SK-N-SH (cell line): ENCODE data around the gene AXIN1. TPM values are rescaled to one million over a fixed set of nuclear protein-coding genes. Genes with fewer than 3 reads are reported as not detected.
A peak's percentile ranks its signal among the peaks of the same experiment; 100 is the strongest.

Source experiments
- CTCF ChIA-PET: fragments of 300-600, 350-600 bp; formaldehyde crosslinking; extraction: SDS; loops from one replicate; lab custom pipeline; 2021; lab: Yijun Ruan, JAX
- POLR2A ChIA-PET: fragments of 350-600 bp; sonication (Branson Sonifier 250); formaldehyde crosslinking; extraction: SDS; loops from one replicate; lab custom pipeline; 2020; ENCODE audit warnings: antibody characterized with exemption, inconsistent platforms; lab: Yijun Ruan, JAX
- DNase-seq: peaks from one replicate; pipeline ENCODE4 v3.0.0; 2012
- H2AFZ ChIP-seq: fragments of 200-600 bp; sonication (generic); 2 replicates; pipeline ENCODE4 v1.8.1; 2016; ENCODE audit warnings: antibody characterized with exemption, mild to moderate bottlenecking, low read depth
- H3F3A ChIP-seq: fragments of 200-600 bp; sonication (generic); replicated peaks from 2 replicates; pipeline ENCODE3; 2016; ENCODE audit warnings: antibody characterized with exemption, mild to moderate bottlenecking; ENCODE audit not compliant: insufficient read depth
- H3K27ac ChIP-seq, 2 experiments: fragments of 200-500 bp in 1 of 2; fragments of 200-600 bp in 1 of 2; sonication (Bioruptor generic) in 1 of 2; sonication (generic), shearing (Covaris generic) in 1 of 2; 2 replicates each; pipeline versions ENCODE4 v1.5.1 to v1.6.1; 2014 to 2016; ENCODE audit warnings: low read depth in 2 of 2, inconsistent platforms in 1 of 2, low read length in 1 of 2, mild to moderate bottlenecking in 1 of 2, mixed read lengths in 1 of 2
- H3K27me3 ChIP-seq: fragments of 200-600 bp; sonication (generic), shearing (Covaris generic); 2 replicates; pipeline ENCODE4 v1.6.1; 2016; ENCODE audit warnings: mixed run types; ENCODE audit not compliant: insufficient read depth
- H3K36me3 ChIP-seq, 2 experiments: fragments of 200-500 bp in 1 of 2; fragments of 200-600 bp in 1 of 2; sonication (Bioruptor generic) in 1 of 2; sonication (generic) in 1 of 2; replicated peaks in 1 of 2; 2 replicates each; pipeline versions ENCODE3 to v1.5.1; 2014 to 2016; ENCODE audit warnings: low read length in 1 of 2, mild to moderate bottlenecking in 1 of 2; ENCODE audit not compliant: insufficient read depth in 2 of 2, control insufficient read depth in 1 of 2
- H3K4me1 ChIP-seq, 2 experiments: fragments of 200-500 bp in 1 of 2; fragments of 200-600 bp in 1 of 2; sonication (Bioruptor generic) in 1 of 2; sonication (generic), shearing (Covaris generic) in 1 of 2; 2 replicates each; pipeline versions ENCODE4 v1.5.1 to v1.6.1; 2014 to 2016; ENCODE audit warnings: low read depth in 1 of 2, low read length in 1 of 2, mixed run types in 1 of 2; ENCODE audit not compliant: insufficient read depth in 2 of 2, control insufficient read depth in 1 of 2
- H3K4me2 ChIP-seq: fragments of 200-600 bp; sonication (generic), shearing (Covaris generic); 2 replicates; pipeline ENCODE4 v1.6.1; 2017; ENCODE audit warnings: mixed run types
- H3K4me3 ChIP-seq, 2 experiments: fragments of 200-500 bp in 1 of 2; fragments of 200-600 bp in 1 of 2; sonication (Bioruptor generic) in 1 of 2; sonication (generic), shearing (Covaris generic) in 1 of 2; 2 replicates each; pipeline versions ENCODE4 v1.5.1 to v1.8.1; 2014 to 2016; ENCODE audit warnings: low read depth in 2 of 2, inconsistent platforms in 1 of 2, low read length in 1 of 2, mild to moderate bottlenecking in 1 of 2, mixed read lengths in 1 of 2, moderate library complexity in 1 of 2
- H3K79me2 ChIP-seq: fragments of 200-600 bp; sonication (generic); 2 replicates; pipeline ENCODE4 v1.8.1; 2017; ENCODE audit warnings: mild to moderate bottlenecking; ENCODE audit not compliant: insufficient read depth
- H3K9ac ChIP-seq: fragments of 200-600 bp; sonication (generic); 2 replicates; pipeline ENCODE4 v1.6.1; 2017; ENCODE audit warnings: mixed run types
- H3K9me2 ChIP-seq: fragments of 200-600 bp; sonication (generic); 2 replicates; pipeline ENCODE4 v1.6.1; 2017; ENCODE audit warnings: mixed run types
- H3K9me3 ChIP-seq: fragments of 200-600 bp; sonication (generic); 2 replicates; pipeline ENCODE4 v1.6.1; 2017; ENCODE audit warnings: mixed run types, mild to moderate bottlenecking, moderate library complexity
- H4K20me1 ChIP-seq: fragments of 200-600 bp; sonication (generic); 2 replicates; pipeline ENCODE4 v1.6.1; 2017; ENCODE audit warnings: mild to moderate bottlenecking, mixed run types; ENCODE audit not compliant: insufficient read depth
- ELF1 ChIP-seq: IDR thresholded peaks from 2 replicates; pipeline ENCODE4 v1.4.0; 2012
- EP300 ChIP-seq, 2 experiments: IDR thresholded peaks; 2 replicates each; pipeline versions ENCODE4 v1.4.0 to v1.6.1; 2012; ENCODE audit warnings: borderline replicate concordance in 1 of 2, low read depth in 1 of 2, low read length in 1 of 2
- FOXJ3 ChIP-seq: sonication (generic); formaldehyde crosslinking; IDR thresholded peaks from 2 replicates; pipeline ENCODE4 v1.5.1; 2020; ENCODE audit warnings: mild to moderate bottlenecking, missing genetic modification reagents
- FOXM1 ChIP-seq: IDR thresholded peaks from 2 replicates; pipeline ENCODE4 v1.4.0; 2012; ENCODE audit warnings: low read depth, mild to moderate bottlenecking
- GABPA ChIP-seq: IDR thresholded peaks from 2 replicates; pipeline ENCODE4 v1.4.0; 2012; ENCODE audit warnings: low read depth, mild to moderate bottlenecking
- JUND ChIP-seq: IDR thresholded peaks from 2 replicates; pipeline ENCODE4 v1.4.0; 2012
- MEF2A ChIP-seq: IDR thresholded peaks from 2 replicates; pipeline ENCODE4 v1.4.0; 2012; ENCODE audit warnings: low read depth, borderline replicate concordance
- NFIC ChIP-seq: IDR thresholded peaks from 2 replicates; pipeline ENCODE4 v1.4.0; 2012; ENCODE audit warnings: borderline replicate concordance
- POLR2AphosphoS5 ChIP-seq: IDR thresholded peaks from 2 replicates; pipeline ENCODE4 v1.6.1; 2012; ENCODE audit warnings: low read depth, low read length
- RCOR1 ChIP-seq: fragments of 150-350 bp; IDR thresholded peaks from 2 replicates; pipeline ENCODE4 v1.6.1; 2017; ENCODE audit warnings: antibody characterized with exemption, low read length
- RXRA ChIP-seq: IDR thresholded peaks from 2 replicates; pipeline ENCODE4 v1.4.0; 2012; ENCODE audit warnings: low read depth, mild to moderate bottlenecking, borderline replicate concordance
- SMC3 ChIP-seq: IDR thresholded peaks from 2 replicates; pipeline ENCODE4 v1.6.1; 2012; ENCODE audit warnings: low read depth, low read length, improper control_type of control experiment
- TAF1 ChIP-seq: IDR thresholded peaks from 2 replicates; pipeline ENCODE4 v1.6.1; 2012; ENCODE audit warnings: low read depth, mild to moderate bottlenecking, low read length, moderate library complexity, borderline replicate concordance
- TEAD4 ChIP-seq: IDR thresholded peaks from 2 replicates; pipeline ENCODE4 v1.4.0; 2012; ENCODE audit warnings: mild to moderate bottlenecking, borderline replicate concordance; ENCODE audit not compliant: insufficient read depth
- WGBS: methylation state at CpG from one replicate; pipeline ENCODE4 v1.1.6; 2017; ENCODE audit warnings: low lambda C conversion rate; 5-methylcytosine and 5-hydroxymethylcytosine counted together
- polyA plus RNA-seq, 3 experiments: library from polyadenylated mRNA; depleted of rRNA; stranded (reverse); fragments of >200 nt; gene quantifications; 2 replicates each; pipeline ENCODE4 v1.2.3, GENCODE V29; 2012
- TF ChIP-seq, protein P1 (sequence below): fragments of 150-350 bp; IDR thresholded peaks from 2 replicates; pipeline ENCODE4 v1.6.1; 2016; ENCODE audit warnings: mild to moderate bottlenecking, low read depth, low read length
- TF ChIP-seq, protein P2 (sequence below): IDR thresholded peaks from 2 replicates; pipeline ENCODE4 v1.4.0; 2012; ENCODE audit warnings: low read depth
- TF ChIP-seq, protein P3 (sequence below): IDR thresholded peaks from 2 replicates; pipeline ENCODE4 v1.4.0; 2012; ENCODE audit warnings: low read depth, borderline replicate concordance

Gene AXIN1
- polyA plus RNA-seq, 1 of the 3 experiments (the other 2 are of a cell fraction): 19.9 TPM

DNA sequence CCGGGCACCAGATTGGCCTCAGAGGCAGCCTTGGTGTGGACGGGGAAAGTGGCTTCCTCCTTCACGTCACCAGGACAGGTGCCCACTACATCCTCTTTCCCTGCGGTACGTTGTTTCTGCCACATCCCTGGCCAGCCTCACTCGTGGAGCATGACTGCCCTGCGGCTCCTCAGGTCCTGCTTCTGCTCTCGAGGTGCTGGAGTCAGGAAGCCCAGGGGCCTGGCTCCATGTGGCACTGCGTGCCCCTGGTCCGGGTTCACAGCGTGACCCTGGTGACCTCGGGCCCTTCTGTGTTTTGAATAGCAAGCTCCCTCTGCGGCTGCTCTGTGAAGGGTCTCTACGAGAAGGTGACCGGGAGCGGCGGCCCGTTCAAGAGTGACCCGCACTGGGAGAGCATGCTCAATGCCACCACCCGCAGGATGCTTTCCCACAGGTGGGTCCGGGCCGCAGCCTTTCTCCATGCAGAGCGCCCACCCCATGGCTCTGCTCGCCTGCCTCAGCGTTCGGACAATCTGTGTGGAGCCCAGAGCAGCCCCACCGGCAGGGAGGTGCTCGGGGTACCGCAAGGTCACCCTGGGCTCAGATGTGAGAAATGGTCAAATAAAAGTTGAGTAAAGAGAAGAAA is 90.3 kb downstream of the AXIN1 start:
- DNase-seq: peak; percentile 6
- WGBS: 96% methylated on average over 23 of the region's 29 CpGs

DNA sequence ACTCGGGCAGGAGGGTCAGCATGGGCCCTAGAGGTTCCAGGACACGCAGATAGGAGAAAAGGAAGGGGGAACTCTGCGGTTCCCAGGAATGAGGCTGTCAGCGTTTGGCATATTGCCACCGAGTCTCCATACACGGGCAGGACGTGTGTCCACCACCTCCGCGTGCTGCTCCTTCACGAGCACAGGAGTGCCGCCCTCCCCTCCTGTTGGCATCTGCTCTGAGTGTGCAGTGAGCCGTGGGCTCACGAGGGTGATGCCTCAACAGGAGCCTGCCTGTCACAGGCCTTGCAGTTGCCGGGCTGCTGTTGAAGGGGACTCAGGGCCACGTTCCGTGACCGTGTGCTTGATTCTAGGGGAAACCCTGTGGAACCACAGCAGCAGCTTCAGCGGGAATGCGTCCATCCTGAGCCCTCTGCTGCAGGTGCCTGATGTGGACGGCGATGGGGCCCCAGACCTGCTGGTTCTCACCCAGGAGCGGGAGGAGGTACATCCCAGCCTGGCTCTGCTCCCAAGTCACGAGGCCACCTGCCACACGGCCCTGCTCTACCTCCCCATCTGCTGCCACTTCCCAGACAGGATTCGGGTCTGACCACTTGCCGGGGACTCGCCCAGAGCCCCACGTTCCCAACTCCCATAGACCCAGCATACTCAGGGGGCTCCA is 91.4 kb downstream of the AXIN1 start:
- 94% methylated on average over 22 of the region's 28 CpGs for WGBS

More for the DNA sequence above, 90.3 kb downstream of the AXIN1 start:
- H2AFZ ChIP-seq: no peak overlapping the region
- H3K9me3 ChIP-seq: no peaks in the 10 kb centered on the region
- H3K9ac ChIP-seq: no peak overlapping the region
- POLR2A ChIA-PET: no interaction called here
- CTCF ChIA-PET: no interaction called here
- H3K9me2 ChIP-seq: no peaks in the 10 kb centered on the region
- H3K27me3 ChIP-seq: no peaks in the 10 kb centered on the region
- H4K20me1 ChIP-seq: no peaks in the 10 kb centered on the region
- H3F3A ChIP-seq: no peaks in the 10 kb centered on the region
- peaks cover under 1 to 51% of the 10 kb centered on the region in 2 experiments for H3K36me3 ChIP-seq
- H3K4me1 ChIP-seq: no peaks in the 10 kb centered on the region; a peak in 1 of 4 replicates
- no peak for TF ChIP-seq TAF1
- TF ChIP-seq, all 33 proteins: peak for 0
- Histone ChIP-seq H3K4me3 (no peak overlapping the region), H3K4me2 (no peak overlapping the region), H3K79me2 (no peaks in the 10 kb centered on the region), H3K27ac (no peak overlapping the region)

More for the DNA sequence above, 91.4 kb downstream of the AXIN1 start:
- no peak overlapping the region for H3K27ac ChIP-seq
- H3K27me3 ChIP-seq: no peaks in the 10 kb centered on the region
- H2AFZ ChIP-seq: no peak overlapping the region
- ChIA-PET POLR2A (no interaction called here), CTCF (interaction anchor here (1.1 kb wide), 1 partner anchor 80 kb away, joined by 3 read pairs; the partner anchor contains the start of gene HBQ1)
- no peaks in the 10 kb centered on the region for H3K4me1 ChIP-seq
- no peaks in the 10 kb centered on the region for H3F3A ChIP-seq
- H3K36me3 ChIP-seq: peaks cover 8 to 52% of the 10 kb centered on the region in 2 experiments
- no peaks in the 10 kb centered on the region for H3K79me2 ChIP-seq
- TF ChIP-seq RCOR1 (no peak), GABPA (no peak), MEF2A (no peak), EP300 (IDR thresholded peaks at IDR 0.05; ENCODE audit: borderline replicate concordance in 1 of 2, low read depth in 1 of 2, low read length in 1 of 2) (no peak), JUND (no peak), SMC3 (no peak), TEAD4 (no peak), RXRA (no peak), TAF1 (no peak), POLR2AphosphoS5 (no peak), ELF1 (no peak), NFIC (no peak), FOXM1 (no peak), FOXJ3 (no peak)
- TF ChIP-seq, protein P1, sequence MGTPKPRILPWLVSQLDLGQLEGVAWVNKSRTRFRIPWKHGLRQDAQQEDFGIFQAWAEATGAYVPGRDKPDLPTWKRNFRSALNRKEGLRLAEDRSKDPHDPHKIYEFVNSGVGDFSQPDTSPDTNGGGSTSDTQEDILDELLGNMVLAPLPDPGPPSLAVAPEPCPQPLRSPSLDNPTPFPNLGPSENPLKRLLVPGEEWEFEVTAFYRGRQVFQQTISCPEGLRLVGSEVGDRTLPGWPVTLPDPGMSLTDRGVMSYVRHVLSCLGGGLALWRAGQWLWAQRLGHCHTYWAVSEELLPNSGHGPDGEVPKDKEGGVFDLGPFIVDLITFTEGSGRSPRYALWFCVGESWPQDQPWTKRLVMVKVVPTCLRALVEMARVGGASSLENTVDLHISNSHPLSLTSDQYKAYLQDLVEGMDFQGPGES: no peak
- TF ChIP-seq, protein P2, sequence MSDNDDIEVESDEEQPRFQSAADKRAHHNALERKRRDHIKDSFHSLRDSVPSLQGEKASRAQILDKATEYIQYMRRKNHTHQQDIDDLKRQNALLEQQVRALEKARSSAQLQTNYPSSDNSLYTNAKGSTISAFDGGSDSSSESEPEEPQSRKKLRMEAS: no peak
- TF ChIP-seq, protein P3, sequence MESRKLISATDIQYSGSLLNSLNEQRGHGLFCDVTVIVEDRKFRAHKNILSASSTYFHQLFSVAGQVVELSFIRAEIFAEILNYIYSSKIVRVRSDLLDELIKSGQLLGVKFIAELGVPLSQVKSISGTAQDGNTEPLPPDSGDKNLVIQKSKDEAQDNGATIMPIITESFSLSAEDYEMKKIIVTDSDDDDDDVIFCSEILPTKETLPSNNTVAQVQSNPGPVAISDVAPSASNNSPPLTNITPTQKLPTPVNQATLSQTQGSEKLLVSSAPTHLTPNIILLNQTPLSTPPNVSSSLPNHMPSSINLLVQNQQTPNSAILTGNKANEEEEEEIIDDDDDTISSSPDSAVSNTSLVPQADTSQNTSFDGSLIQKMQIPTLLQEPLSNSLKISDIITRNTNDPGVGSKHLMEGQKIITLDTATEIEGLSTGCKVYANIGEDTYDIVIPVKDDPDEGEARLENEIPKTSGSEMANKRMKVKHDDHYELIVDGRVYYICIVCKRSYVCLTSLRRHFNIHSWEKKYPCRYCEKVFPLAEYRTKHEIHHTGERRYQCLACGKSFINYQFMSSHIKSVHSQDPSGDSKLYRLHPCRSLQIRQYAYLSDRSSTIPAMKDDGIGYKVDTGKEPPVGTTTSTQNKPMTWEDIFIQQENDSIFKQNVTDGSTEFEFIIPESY: no peak
- H3K9me2 ChIP-seq: no peaks in the 10 kb centered on the region
- no peak overlapping the region for H3K4me3 ChIP-seq
- H3K9me3 ChIP-seq: no peaks in the 10 kb centered on the region
- DNase-seq: no peak
- H3K9ac ChIP-seq: no peak overlapping the region
- H4K20me1 ChIP-seq: no peaks in the 10 kb centered on the region
- H3K4me2 ChIP-seq: no peak overlapping the region
